HEK293 (cell line): ENCODE measurements around the gene SNX20.

Experiments
- ZNF549 ChIP-seq: fragments of 450-650 bp; IDR thresholded peaks from 2 replicates; pipeline ENCODE4 v1.5.1; 2018; ENCODE audit warnings: missing biosample characterization, missing genetic modification characterization, mild to moderate bottlenecking, inconsistent platforms, moderate library complexity
- TF ChIP-seq, protein P1 (sequence below): fragments of 450-650 bp; formaldehyde crosslinking; IDR thresholded peaks from 2 replicates; pipeline ENCODE4 v1.5.1; 2016; ENCODE audit warnings: missing biosample characterization, missing genetic modification characterization

DNA sequence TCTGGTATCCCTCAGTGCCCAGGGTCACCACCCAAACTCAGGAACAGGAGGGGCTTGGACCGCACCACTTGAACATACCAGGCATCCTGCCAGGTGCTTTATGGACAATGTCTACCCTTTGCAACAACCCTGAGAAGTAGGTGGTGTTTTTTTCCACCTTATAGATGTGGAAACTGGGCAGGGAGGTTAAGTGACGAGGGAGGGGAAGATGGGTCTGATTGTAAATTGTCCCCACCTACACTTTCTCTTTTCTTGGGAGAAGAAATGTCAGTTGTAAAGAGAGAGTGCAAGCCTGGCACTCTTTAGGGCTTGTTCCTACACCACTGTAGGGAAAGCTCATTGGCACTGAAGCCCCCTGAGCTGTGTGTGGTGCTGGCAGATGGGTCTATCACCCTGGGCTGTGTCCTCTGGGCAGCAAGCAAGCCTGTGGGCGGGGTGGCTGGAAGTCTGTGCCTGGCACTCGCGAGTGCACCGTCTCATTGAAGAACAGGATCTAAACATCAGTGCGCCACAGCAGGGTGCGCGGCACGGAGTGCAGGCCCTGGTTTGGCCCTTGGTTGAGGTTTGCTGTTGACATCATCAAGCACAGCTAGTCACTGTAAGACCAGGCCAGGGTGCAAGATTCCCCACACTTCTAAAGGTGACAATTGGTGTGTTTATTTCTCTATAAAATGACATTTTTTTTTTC, 27.4 kb upstream of the SNX20 start:
- TF ChIP-seq, protein P1, sequence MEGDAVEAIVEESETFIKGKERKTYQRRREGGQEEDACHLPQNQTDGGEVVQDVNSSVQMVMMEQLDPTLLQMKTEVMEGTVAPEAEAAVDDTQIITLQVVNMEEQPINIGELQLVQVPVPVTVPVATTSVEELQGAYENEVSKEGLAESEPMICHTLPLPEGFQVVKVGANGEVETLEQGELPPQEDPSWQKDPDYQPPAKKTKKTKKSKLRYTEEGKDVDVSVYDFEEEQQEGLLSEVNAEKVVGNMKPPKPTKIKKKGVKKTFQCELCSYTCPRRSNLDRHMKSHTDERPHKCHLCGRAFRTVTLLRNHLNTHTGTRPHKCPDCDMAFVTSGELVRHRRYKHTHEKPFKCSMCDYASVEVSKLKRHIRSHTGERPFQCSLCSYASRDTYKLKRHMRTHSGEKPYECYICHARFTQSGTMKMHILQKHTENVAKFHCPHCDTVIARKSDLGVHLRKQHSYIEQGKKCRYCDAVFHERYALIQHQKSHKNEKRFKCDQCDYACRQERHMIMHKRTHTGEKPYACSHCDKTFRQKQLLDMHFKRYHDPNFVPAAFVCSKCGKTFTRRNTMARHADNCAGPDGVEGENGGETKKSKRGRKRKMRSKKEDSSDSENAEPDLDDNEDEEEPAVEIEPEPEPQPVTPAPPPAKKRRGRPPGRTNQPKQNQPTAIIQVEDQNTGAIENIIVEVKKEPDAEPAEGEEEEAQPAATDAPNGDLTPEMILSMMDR (tag by site-specific recombination): no peak
- TF ChIP-seq ZNF549: no peak
